HG02970 (cell line): ENCODE measurements around the gene PRRG3.

ENCODE experiments used
- ATAC-seq: cut with Tn5 transposase; IDR thresholded peaks from one replicate; pipeline ENCODE4 v1.9.1; 2021; ENCODE audit warnings: mild to moderate bottlenecking, moderate library complexity, moderate number of reproducible peaks; ENCODE audit not compliant: unreplicated experiment, low FRiP score

PRRG3 gene

DNA sequence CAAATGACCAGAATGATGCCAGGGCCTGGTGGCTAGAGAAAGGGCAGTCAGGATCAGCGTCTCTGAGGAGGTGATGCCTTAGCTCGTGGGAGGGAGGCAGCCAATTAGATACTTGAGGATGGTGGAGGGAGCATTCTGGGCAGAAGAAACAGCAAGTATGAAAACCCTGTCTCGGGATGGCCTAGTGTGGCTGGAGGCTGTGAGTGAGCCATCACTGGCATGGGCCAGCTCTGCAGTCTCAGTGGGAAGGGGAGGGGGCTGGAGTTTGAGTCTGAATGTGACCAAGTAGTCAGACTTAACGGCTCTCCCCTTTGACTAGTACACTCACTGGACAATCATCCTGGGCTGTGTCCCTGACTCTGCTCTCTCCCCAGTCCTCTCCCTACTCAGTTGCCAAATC lies 46.3 kb downstream of the PRRG3 start:
- no peak for ATAC-seq

DNA sequence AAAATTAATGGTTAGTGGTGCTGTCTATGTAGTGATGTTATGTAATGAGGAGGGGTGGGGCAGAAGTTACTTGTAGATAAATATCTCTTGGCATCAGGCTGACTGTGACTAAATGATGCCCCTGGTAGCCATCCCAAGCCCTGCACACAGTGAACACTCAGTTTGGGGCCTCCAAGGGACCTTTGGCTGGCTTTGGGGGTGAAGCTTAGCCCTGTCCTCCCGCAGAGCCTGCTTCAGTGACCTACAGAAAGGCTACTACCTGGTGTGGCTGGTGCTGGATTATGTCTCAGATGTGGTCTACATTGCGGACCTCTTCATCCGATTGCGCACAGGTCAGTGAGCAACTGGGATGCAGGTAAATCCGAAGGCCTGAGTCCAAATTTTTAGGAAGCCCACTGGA lies 47.1 kb downstream of the PRRG3 start:
- no peak for ATAC-seq

DNA sequence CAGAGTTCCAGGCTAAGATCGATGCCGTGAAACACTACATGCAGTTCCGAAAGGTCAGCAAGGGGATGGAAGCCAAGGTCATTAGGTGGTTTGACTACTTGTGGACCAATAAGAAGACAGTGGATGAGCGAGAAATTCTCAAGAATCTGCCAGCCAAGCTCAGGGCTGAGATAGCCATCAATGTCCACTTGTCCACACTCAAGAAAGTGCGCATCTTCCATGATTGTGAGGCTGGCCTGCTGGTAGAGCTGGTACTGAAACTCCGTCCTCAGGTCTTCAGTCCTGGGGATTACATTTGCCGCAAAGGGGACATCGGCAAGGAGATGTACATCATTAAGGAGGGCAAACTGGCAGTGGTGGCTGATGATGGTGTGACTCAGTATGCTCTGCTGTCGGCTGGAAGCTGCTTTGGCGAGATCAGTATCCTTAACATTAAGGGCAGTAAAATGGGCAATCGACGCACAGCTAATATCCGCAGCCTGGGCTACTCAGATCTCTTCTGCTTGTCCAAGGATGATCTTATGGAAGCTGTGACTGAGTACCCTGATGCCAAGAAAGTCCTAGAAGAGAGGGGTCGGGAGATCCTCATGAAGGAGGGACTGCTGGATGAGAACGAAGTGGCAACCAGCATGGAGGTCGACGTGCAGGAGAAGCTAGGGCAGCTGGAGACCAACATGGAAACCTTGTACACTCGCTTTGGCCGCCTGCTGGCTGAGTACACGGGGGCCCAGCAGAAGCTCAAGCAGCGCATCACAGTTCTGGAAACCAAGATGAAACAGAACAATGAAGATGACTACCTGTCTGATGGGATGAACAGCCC lies 48.6 kb downstream of the PRRG3 start:
- ATAC-seq, result no peak

DNA sequence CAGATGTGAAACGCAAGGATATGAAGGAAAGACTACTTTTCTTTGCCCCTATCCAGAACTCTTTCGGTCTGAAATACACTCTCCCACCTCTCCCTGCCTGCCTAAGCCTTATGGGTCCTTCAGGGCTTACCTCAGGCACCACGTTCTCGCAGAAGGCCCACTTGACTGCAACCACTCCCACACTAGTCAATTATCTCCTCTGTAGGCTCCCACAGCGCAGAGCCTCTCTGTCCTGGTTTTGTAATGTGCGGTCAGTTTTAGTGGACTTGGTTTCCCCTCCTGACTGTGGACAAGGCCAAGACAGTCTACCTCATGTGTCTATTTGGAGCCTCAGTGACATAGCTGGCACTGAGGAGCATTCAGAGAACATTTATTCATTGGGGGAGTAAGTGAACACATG lies 50.4 kb downstream of the PRRG3 start:
- ATAC-seq, result no peak

DNA sequence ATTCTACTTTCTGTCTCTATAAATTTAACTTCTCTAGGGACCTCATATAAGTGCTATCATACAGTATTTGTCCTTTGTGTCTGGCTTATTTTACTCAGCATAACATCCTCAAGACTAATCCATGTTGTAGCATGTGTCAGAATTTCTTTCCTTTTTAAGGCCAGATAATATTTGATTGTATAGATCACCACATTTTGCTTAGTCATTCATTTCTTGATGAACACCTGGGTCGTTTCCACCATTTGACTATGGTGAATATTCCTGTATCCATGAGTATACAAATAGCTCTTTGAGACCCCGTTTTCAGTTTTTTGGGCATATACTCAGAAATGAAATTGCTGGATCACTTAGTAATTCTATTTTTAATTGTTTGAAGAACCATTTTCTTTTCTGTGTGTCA lies 51.2 kb downstream of the PRRG3 start:
- ATAC-seq, result no peak

DNA sequence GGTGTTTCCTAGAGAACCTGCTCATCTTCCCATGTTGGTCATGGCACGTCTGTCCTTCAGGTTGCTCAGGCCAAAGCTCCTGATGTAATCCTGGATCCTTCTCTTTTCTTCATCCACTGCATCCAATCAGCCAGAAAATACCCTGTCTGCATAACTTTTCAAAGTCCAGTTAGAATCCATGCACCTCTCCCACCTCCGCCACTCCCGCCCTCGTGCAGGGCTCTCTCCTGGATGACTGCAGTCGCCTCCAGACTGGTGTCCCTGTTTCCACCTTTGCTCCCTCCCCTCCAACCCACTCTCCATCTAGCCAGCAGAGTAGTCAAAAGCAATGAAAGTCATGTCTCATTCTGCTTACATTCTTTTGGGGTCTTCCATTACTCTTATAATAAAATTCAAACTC lies 55.3 kb downstream of the PRRG3 start:
- no peak for ATAC-seq

DNA sequence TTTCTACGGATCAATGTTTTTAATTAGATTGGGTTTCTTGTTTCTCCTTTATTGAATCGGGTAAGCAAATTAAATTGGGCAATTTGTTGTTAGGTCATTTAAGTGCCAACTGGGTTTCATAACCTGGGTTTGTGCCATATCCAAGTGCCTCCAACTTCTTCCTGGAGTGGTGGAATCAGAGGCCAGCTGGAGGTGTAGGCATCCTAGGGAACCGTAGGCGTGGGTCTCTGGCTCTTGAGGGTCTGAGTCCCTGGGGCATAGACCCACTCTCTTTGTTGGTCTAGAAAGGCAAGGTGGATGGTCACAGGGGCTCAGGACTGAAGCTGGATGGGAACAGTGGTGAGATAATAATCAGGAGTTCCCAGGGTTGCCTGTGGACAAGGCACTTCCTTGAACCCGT lies 57.6 kb downstream of the PRRG3 start:
- ATAC-seq, result no peak

DNA sequence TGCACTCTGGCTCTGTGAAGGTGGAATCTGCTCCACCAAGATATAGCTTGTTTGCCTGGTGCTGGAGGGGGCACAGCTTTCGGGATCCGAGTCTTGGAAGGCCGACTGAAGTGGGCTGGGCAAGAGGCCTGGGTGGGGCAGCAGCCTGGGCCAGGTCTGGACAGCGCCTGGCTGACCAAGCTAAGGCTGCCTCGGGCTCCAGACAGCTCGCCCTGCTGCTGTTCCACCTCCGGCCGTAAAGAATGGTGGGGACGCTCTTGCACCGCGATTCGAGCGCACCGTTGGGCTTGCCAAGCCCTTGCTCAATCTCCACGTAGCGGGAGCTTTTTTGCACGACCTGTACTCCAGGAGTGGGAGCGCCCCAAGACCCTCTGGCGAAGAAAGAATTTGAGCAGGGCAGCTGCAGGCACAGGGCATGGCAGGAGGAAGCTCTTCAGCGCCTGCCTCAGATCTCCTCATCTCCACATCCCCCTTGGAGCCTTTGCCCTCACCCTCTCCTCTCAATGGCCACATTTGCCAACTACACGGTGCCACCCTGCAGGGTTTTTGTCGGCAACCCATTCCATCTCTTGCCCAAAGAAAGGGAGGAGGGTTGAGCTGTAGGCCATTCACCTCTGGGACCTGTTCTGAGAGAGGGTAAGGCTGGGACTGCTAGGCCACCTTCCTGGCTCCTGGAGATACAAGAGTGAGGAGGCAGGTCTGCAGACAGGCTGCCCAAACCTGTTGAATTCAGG lies 58.2 kb downstream of the PRRG3 start:
- no peak for ATAC-seq

DNA sequence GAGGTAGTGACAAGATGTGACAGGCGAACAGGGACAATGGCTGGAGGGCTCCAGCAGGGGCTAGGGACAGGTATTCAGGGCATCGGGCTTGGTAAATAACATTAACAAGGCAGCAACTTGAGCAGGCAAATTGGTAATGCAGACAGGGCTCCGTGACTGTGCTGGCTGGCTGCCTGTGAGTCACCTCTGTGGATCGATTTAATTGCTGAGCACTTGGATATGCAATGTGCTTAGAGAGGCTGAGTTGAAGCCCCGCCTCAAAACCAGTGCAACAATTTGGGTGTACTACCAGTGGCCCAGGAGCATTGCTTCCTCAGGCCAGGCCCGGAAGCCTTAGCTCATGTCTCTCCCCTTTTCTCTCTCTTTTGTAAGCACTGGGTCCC lies 58.8 kb downstream of the PRRG3 start:
- no peak for ATAC-seq

DNA sequence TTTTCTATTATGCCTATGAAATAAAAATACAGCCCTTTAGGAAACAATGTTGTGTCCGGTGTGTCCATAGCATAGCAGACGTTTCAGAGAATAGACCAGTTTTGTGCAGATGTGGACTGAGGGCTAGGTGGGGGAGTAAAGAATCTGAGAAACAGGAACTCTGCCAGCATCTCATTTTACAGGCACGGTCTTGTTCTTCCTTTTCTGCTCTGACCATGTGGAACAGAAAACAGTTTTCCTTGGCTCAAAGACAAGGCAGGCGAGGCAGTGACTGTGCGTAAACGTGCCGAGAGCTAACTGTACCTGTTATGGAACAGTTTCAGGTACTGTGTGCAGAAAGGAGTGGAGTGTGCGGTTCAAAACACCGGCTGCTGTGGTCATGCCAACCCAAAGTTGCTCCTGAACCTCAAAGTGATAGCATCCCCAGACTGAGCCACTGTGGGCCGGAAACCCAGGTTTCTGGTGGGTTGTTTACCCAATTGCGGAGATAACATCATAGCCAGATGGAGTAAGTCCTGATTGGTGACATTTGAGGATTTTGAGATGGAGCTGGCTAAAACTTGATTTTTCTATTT lies 59.5 kb downstream of the PRRG3 start:
- no peak for ATAC-seq
